GM23338 (cell line): ENCODE measurements around the gene DDR2. TPM values are rescaled to one million over a fixed set of nuclear protein-coding genes. Genes with fewer than 3 reads are reported as not detected.
A peak's percentile ranks its signal among the peaks of the same experiment; 100 is the strongest.

ENCODE experiments used
- ATAC-seq: fragments of 200-7000 bp; cut with Tn5 transposase; 3 replicates; pipeline ENCODE4 v1.9.1; 2020
- DNase-seq: peaks from one replicate; pipeline ENCODE4 v3.0.0-alpha.2; 2015; ENCODE audit warnings: low spot score
- H2AFZ ChIP-seq: fragments of 200-600 bp; sonication (generic); 2 replicates; pipeline ENCODE4 v1.8.0; 2016; ENCODE audit warnings: antibody characterized with exemption, mild to moderate bottlenecking, moderate library complexity
- H3F3A ChIP-seq: fragments of 200-600 bp; sonication (generic); replicated peaks from 2 replicates; pipeline ENCODE4 v1.8.0; 2017; ENCODE audit warnings: antibody characterized with exemption, mixed run types, low read depth
- H3K27ac ChIP-seq: fragments of 200-600 bp; sonication (generic); 2 replicates; pipeline ENCODE4 v1.6.1; 2016; ENCODE audit warnings: low read depth
- H3K27me3 ChIP-seq: fragments of 200-600 bp; sonication (generic); 2 replicates; pipeline ENCODE4 v1.8.0; 2016; ENCODE audit warnings: mild to moderate bottlenecking, mixed run types, moderate library complexity; ENCODE audit not compliant: insufficient read depth
- H3K36me3 ChIP-seq: fragments of 200-600 bp; sonication (generic); 2 replicates; pipeline ENCODE4 v1.8.0; 2016; ENCODE audit warnings: mild to moderate bottlenecking; ENCODE audit not compliant: insufficient read depth
- H3K4me1 ChIP-seq: fragments of 200-600 bp; sonication (generic); 2 replicates; pipeline ENCODE4 v1.8.0; 2016; ENCODE audit warnings: mild to moderate bottlenecking, moderate library complexity; ENCODE audit not compliant: insufficient read depth
- H3K4me2 ChIP-seq: fragments of 200-600 bp; sonication (generic); 2 replicates; pipeline ENCODE4 v1.7.1; 2017; ENCODE audit warnings: mixed run types
- H3K4me3 ChIP-seq: fragments of 200-600 bp; sonication (generic); 2 replicates; pipeline ENCODE4 v1.6.1; 2016; ENCODE audit warnings: mixed run types
- H3K79me2 ChIP-seq: fragments of 200-600 bp; sonication (generic); replicated peaks from 2 replicates; pipeline ENCODE4 v1.8.0; 2017; ENCODE audit warnings: mild to moderate bottlenecking; ENCODE audit not compliant: insufficient read depth
- H3K9me2 ChIP-seq: fragments of 200-600 bp; sonication (generic); 2 replicates; pipeline ENCODE4 v1.8.0; 2017; ENCODE audit not compliant: insufficient read depth
- H4K20me1 ChIP-seq: fragments of 200-600 bp; sonication (generic); replicated peaks from 2 replicates; pipeline ENCODE4 v1.8.0; 2017; ENCODE audit warnings: mild to moderate bottlenecking; ENCODE audit not compliant: insufficient read depth
- H3K27ac Mint-ChIP-seq: 2 replicates; pipeline ENCODE4 v1.8.0; 2020; ENCODE audit warnings: inconsistent platforms, mild to moderate bottlenecking, moderate library complexity, mixed read lengths
- H3K27me3 Mint-ChIP-seq: 3 replicates; pipeline ENCODE4 v1.8.0; 2022; ENCODE audit warnings: low read depth, mild to moderate bottlenecking, moderate library complexity, mixed read lengths, inconsistent platforms; ENCODE audit not compliant: insufficient read depth, poor library complexity
- H3K36me3 Mint-ChIP-seq: 3 replicates; pipeline ENCODE4 v1.8.0; 2021; ENCODE audit warnings: low read depth, mild to moderate bottlenecking, inconsistent platforms, moderate library complexity, mixed read lengths
- H3K4me1 Mint-ChIP-seq: 3 replicates; pipeline ENCODE4 v1.8.0; 2020; ENCODE audit warnings: mild to moderate bottlenecking, inconsistent platforms, mixed read lengths
- H3K4me3 Mint-ChIP-seq: 3 replicates; pipeline ENCODE4 v1.8.0; 2021; ENCODE audit warnings: moderate library complexity, mild to moderate bottlenecking, inconsistent platforms, mixed read lengths
- H3K9me3 Mint-ChIP-seq: 3 replicates; pipeline ENCODE4 v1.8.0; 2020; ENCODE audit warnings: moderate library complexity, mild to moderate bottlenecking, inconsistent platforms, mixed read lengths
- EZH2 ChIP-seq: fragments of 200-600 bp; sonication (generic); IDR thresholded peaks from one replicate; pipeline ENCODE4 v1.8.0; 2017; ENCODE audit warnings: antibody characterized with exemption, mild to moderate bottlenecking, low read depth; ENCODE audit not compliant: unreplicated experiment
- NANOG ChIP-seq: IDR thresholded peaks from 2 replicates; pipeline ENCODE4 v1.6.1; 2016; ENCODE audit warnings: antibody characterized with exemption, borderline replicate concordance
- POLR2AphosphoS5 ChIP-seq: IDR thresholded peaks from 2 replicates; pipeline ENCODE4 v1.6.1; 2016; ENCODE audit warnings: antibody characterized with exemption, low read depth
- ZNF114 ChIP-seq: fragments of 250-450 bp; sonication (Bioruptor Pico); IDR thresholded peaks from 2 replicates; pipeline ENCODE4 v1.5.0; 2020; ENCODE audit warnings: mild to moderate bottlenecking, moderate library complexity
- polyA plus RNA-seq: library from polyadenylated mRNA; unstranded; fragments of >200 nt; fragmentation: Nextera tagmentation; extraction: Ambion mirVana; gene quantifications from 2 replicates; pipeline ENCODE4 v1.2.1, GENCODE V29; 2016
- total RNA-seq: library from RNA; depleted of rRNA; stranded (reverse); fragments of >200 nt; shearing (Covaris generic); gene quantifications from 2 replicates; pipeline ENCODE4 v1.2.3, GENCODE V29; 2014
- TF ChIP-seq, protein P1 (sequence below): IDR thresholded peaks from 2 replicates; pipeline ENCODE4 v1.6.1; 2016; ENCODE audit warnings: antibody characterized with exemption
- TF ChIP-seq, protein P2 (sequence below): fragments of 250-450 bp; sonication (Bioruptor Pico); IDR thresholded peaks from 2 replicates; pipeline ENCODE4 v1.5.0; 2020; ENCODE audit warnings: mild to moderate bottlenecking, moderate library complexity
- TF ChIP-seq, protein P3 (sequence below): IDR thresholded peaks from one replicate; pipeline ENCODE4 v1.6.1; 2018; ENCODE audit warnings: antibody characterized with exemption; ENCODE audit not compliant: unreplicated experiment
- TF ChIP-seq, protein P4 (sequence below), 2 experiments: fragments of 200-600 bp in 1 of 2; sonication (generic) in 1 of 2; conservative IDR thresholded peaks; 2 replicates each; pipeline versions ENCODE4 v1.5.1 to v1.6.1; 2016 to 2017; ENCODE audit warnings: antibody characterized with exemption in 2 of 2, low read depth in 2 of 2, mild to moderate bottlenecking in 2 of 2, moderate library complexity in 1 of 2

Gene DDR2
- total and polyA plus RNA-seq, 2 experiments from 2014 or later = 0.66 to 1.8 TPM

DNA sequence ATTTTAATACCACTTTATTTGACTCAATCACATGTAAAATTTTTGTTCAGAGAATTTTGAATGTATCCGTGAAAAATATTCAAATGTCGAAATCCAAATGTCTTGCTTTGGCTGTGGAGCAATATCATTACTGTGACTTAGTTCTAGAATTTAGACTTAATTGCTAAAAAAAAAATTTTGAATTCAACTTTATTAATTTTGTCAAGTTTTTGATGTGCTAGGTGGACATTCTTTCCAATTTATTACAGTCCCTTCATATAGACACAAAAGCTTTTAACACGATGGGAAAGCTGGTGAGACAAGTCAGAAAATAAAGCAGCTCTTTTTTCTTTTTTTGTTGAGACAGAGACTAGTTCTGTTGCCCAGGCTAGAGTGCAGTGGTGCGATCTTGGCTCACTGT lies 62.6 kb downstream of the DDR2 start:
- no peaks in the 10 kb centered on the region for H3K27me3 ChIP-seq
- ATAC-seq (no peak), DNase-seq (no peak)
- Mint-ChIP-seq H3K4me1 (peaks cover 44% of the 10 kb centered on the region), H3K4me3 (no peak overlapping the region), H3K27ac (no peak overlapping the region), H3K27me3 (peaks cover 4% of the 10 kb centered on the region), H3K9me3 (no peaks in the 10 kb centered on the region), H3K36me3 (no peaks in the 10 kb centered on the region)
- H3K4me2 ChIP-seq = no peak overlapping the region
- no peak overlapping the region for H3K27ac ChIP-seq
- no peak overlapping the region for H3K4me3 ChIP-seq
- peaks cover 32% of the 10 kb centered on the region for H3K4me1 ChIP-seq
- no peaks in the 10 kb centered on the region for H3K36me3 ChIP-seq
- H3F3A ChIP-seq = 0 out of 2 replicates have a peak, but pooled peaks cover 3% of the 10 kb centered on the region
- H2AFZ ChIP-seq = 0 out of 2 replicates have a peak overlapping the region, but pooled peaks have one; percentile 16
- H3K9me2 ChIP-seq = no peaks in the 10 kb centered on the region
- H4K20me1 ChIP-seq = no peaks in the 10 kb centered on the region
- TF ChIP-seq POLR2AphosphoS5 = no peak
- TF ChIP-seq, protein P1, sequence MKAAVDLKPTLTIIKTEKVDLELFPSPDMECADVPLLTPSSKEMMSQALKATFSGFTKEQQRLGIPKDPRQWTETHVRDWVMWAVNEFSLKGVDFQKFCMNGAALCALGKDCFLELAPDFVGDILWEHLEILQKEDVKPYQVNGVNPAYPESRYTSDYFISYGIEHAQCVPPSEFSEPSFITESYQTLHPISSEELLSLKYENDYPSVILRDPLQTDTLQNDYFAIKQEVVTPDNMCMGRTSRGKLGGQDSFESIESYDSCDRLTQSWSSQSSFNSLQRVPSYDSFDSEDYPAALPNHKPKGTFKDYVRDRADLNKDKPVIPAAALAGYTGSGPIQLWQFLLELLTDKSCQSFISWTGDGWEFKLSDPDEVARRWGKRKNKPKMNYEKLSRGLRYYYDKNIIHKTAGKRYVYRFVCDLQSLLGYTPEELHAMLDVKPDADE = no peak
- TF ChIP-seq EZH2 = no peak
- TF ChIP-seq NANOG = no peak
- TF ChIP-seq ZNF114 = no peak
- TF ChIP-seq, protein P2, sequence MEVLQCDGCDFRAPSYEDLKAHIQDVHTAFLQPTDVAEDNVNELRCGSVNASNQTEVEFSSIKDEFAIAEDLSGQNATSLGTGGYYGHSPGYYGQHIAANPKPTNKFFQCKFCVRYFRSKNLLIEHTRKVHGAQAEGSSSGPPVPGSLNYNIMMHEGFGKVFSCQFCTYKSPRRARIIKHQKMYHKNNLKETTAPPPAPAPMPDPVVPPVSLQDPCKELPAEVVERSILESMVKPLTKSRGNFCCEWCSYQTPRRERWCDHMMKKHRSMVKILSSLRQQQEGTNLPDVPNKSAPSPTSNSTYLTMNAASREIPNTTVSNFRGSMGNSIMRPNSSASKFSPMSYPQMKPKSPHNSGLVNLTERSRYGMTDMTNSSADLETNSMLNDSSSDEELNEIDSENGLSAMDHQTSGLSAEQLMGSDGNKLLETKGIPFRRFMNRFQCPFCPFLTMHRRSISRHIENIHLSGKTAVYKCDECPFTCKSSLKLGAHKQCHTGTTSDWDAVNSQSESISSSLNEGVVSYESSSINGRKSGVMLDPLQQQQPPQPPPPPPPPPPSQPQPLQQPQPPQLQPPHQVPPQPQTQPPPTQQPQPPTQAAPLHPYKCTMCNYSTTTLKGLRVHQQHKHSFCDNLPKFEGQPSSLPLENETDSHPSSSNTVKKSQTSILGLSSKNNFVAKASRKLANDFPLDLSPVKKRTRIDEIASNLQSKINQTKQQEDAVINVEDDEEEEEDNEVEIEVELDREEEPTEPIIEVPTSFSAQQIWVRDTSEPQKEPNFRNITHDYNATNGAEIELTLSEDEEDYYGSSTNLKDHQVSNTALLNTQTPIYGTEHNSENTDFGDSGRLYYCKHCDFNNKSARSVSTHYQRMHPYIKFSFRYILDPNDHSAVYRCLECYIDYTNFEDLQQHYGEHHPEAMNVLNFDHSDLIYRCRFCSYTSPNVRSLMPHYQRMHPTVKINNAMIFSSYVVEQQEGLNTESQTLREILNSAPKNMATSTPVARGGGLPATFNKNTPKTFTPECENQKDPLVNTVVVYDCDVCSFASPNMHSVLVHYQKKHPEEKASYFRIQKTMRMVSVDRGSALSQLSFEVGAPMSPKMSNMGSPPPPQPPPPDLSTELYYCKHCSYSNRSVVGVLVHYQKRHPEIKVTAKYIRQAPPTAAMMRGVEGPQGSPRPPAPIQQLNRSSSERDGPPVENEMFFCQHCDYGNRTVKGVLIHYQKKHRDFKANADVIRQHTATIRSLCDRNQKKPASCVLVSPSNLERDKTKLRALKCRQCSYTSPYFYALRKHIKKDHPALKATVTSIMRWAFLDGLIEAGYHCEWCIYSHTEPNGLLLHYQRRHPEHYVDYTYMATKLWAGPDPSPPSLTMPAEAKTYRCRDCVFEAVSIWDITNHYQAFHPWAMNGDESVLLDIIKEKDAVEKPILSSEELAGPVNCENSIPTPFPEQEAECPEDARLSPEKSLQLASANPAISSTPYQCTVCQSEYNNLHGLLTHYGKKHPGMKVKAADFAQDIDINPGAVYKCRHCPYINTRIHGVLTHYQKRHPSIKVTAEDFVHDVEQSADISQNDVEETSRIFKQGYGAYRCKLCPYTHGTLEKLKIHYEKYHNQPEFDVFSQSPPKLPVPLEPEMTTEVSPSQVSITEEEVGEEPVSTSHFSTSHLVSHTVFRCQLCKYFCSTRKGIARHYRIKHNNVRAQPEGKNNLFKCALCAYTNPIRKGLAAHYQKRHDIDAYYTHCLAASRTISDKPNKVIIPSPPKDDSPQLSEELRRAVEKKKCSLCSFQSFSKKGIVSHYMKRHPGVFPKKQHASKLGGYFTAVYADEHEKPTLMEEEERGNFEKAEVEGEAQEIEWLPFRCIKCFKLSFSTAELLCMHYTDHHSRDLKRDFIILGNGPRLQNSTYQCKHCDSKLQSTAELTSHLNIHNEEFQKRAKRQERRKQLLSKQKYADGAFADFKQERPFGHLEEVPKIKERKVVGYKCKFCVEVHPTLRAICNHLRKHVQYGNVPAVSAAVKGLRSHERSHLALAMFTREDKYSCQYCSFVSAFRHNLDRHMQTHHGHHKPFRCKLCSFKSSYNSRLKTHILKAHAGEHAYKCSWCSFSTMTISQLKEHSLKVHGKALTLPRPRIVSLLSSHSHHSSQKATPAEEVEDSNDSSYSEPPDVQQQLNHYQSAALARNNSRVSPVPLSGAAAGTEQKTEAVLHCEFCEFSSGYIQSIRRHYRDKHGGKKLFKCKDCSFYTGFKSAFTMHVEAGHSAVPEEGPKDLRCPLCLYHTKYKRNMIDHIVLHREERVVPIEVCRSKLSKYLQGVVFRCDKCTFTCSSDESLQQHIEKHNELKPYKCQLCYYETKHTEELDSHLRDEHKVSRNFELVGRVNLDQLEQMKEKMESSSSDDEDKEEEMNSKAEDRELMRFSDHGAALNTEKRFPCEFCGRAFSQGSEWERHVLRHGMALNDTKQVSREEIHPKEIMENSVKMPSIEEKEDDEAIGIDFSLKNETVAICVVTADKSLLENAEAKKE (CRISPR knock-in tag) = no peak
- TF ChIP-seq, protein P3, sequence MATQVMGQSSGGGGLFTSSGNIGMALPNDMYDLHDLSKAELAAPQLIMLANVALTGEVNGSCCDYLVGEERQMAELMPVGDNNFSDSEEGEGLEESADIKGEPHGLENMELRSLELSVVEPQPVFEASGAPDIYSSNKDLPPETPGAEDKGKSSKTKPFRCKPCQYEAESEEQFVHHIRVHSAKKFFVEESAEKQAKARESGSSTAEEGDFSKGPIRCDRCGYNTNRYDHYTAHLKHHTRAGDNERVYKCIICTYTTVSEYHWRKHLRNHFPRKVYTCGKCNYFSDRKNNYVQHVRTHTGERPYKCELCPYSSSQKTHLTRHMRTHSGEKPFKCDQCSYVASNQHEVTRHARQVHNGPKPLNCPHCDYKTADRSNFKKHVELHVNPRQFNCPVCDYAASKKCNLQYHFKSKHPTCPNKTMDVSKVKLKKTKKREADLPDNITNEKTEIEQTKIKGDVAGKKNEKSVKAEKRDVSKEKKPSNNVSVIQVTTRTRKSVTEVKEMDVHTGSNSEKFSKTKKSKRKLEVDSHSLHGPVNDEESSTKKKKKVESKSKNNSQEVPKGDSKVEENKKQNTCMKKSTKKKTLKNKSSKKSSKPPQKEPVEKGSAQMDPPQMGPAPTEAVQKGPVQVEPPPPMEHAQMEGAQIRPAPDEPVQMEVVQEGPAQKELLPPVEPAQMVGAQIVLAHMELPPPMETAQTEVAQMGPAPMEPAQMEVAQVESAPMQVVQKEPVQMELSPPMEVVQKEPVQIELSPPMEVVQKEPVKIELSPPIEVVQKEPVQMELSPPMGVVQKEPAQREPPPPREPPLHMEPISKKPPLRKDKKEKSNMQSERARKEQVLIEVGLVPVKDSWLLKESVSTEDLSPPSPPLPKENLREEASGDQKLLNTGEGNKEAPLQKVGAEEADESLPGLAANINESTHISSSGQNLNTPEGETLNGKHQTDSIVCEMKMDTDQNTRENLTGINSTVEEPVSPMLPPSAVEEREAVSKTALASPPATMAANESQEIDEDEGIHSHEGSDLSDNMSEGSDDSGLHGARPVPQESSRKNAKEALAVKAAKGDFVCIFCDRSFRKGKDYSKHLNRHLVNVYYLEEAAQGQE = no peak
- TF ChIP-seq, protein P4, sequence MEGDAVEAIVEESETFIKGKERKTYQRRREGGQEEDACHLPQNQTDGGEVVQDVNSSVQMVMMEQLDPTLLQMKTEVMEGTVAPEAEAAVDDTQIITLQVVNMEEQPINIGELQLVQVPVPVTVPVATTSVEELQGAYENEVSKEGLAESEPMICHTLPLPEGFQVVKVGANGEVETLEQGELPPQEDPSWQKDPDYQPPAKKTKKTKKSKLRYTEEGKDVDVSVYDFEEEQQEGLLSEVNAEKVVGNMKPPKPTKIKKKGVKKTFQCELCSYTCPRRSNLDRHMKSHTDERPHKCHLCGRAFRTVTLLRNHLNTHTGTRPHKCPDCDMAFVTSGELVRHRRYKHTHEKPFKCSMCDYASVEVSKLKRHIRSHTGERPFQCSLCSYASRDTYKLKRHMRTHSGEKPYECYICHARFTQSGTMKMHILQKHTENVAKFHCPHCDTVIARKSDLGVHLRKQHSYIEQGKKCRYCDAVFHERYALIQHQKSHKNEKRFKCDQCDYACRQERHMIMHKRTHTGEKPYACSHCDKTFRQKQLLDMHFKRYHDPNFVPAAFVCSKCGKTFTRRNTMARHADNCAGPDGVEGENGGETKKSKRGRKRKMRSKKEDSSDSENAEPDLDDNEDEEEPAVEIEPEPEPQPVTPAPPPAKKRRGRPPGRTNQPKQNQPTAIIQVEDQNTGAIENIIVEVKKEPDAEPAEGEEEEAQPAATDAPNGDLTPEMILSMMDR (conservative IDR thresholded peaks at IDR 0.05; ENCODE audit: low read depth in 2 of 2) = no peak
- H3K79me2 ChIP-seq = no peaks in the 10 kb centered on the region
